ENCODE data around the gene SLC2A5.

GRCh38 chr1:8989821-8990220 is 79.6 kb downstream of the SLC2A5 start:
- TF ChIP-seq CTCF (IDR thresholded peaks at IDR 0.05; ENCODE audit: borderline replicate concordance, extremely low read depth, low read length, poor library complexity, severe bottlenecking) (no peak), EZH2 (IDR thresholded peaks at IDR 0.05; ENCODE audit: borderline replicate concordance, low read depth, low read length, severe bottlenecking) (no peak)
